Uterus (tissue), 4 donors: ENCODE results near the gene OPCML. TPM values are rescaled to one million over a fixed set of nuclear protein-coding genes. Genes with fewer than 3 reads are reported as not detected.

Source experiments
- DNase-seq, 2 donors: peaks; one replicate each; pipeline ENCODE4 v3.0.0-alpha.2; 2019 to 2020
- H3K27ac ChIP-seq, 2 donors: fragments of 200-600 bp; sonication (generic); 1 replicate in 1 of 2; 2 replicates in 1 of 2; pipeline ENCODE4 v1.5.1; 2016 to 2018
- H3K27me3 ChIP-seq, 2 donors: fragments of 200-600 bp; sonication (generic); one replicate each; pipeline ENCODE4 v1.5.1; 2018 to 2019; ENCODE audit warnings: control low read depth in 1 of 2
- H3K36me3 ChIP-seq, 2 donors: fragments of 200-600 bp; sonication (generic); one replicate each; pipeline ENCODE4 v1.5.1; 2019; ENCODE audit warnings: control low read depth in 1 of 2
- H3K4me1 ChIP-seq, 2 donors: fragments of 200-600 bp; sonication (generic); one replicate each; pipeline ENCODE4 v1.5.1; 2018 to 2019; ENCODE audit warnings: control low read depth in 1 of 2
- H3K4me3 ChIP-seq, 2 donors: fragments of 200-600 bp; sonication (generic); 1 replicate in 1 of 2; 2 replicates in 1 of 2; pipeline ENCODE4 v1.5.1; 2018 to 2019; ENCODE audit warnings: mild to moderate bottlenecking in 1 of 2
- H3K9me3 ChIP-seq, 2 donors: fragments of 200-600 bp; sonication (generic); one replicate each; pipeline ENCODE4 v1.5.1; 2019; ENCODE audit warnings: control low read depth in 1 of 2
- CTCF ChIP-seq, 4 experiments: fragments of 200-600 bp in 2 of 4; fragments of 450-650 bp in 2 of 4; sonication (generic) in 2 of 4; IDR thresholded peaks; one replicate each; pipeline ENCODE4 v1.5.1; 2016 to 2019; ENCODE audit warnings: antibody characterized with exemption in 4 of 4, mild to moderate bottlenecking in 2 of 4, moderate library complexity in 1 of 4
- POLR2A ChIP-seq, 2 donors: fragments of 450-650 bp; IDR thresholded peaks; one replicate each; pipeline ENCODE4 v1.6.1; 2016; ENCODE audit warnings: antibody characterized with exemption in 2 of 2, mild to moderate bottlenecking in 1 of 2, moderate library complexity in 1 of 2
- intact Hi-C: fragments of 100-400 bp; cut with DNase I; formaldehyde crosslinking; loops from one replicate; pipeline ENCODE4 v1.15.1; 2023; ENCODE audit warnings: low total_unique reads
- total RNA-seq, 4 donors: library from RNA; depleted of rRNA in 3 of 4; stranded (reverse); fragments of >200 nt in 3 of 4; gene quantifications; one replicate each; pipeline versions ENCODE4 v1.1.0 to v1.2.4, GENCODE V29; 2014 to 2023
- donor health status: DM: yes; HTN: yes; CAD: no.

The OPCML gene
- total RNA-seq, 4 donors from 2014 or later, result under 0.01 to 3.9 (median 1.7) TPM

GRCh38 chr11:133338588-133338987 is 193.7 kb downstream of the OPCML start:
- Histone ChIP-seq H3K27me3 (no peaks in the 10 kb centered on the region), H3K4me1 (no peaks in the 10 kb centered on the region), H3K9me3 (no peaks in the 10 kb centered on the region), H3K4me3 (no peak overlapping the region), H3K27ac (no peak overlapping the region), H3K36me3 (no peaks in the 10 kb centered on the region)
- TF ChIP-seq POLR2A (IDR thresholded peaks at IDR 0.05) (no peak), CTCF (IDR thresholded peaks at IDR 0.05) (no peak)
- intact Hi-C loops, result no loop called here
- DNase-seq, result no peak

- no peak for DNase-seq
- no peaks in the 10 kb centered on the region for H3K36me3 ChIP-seq
- H3K4me1 ChIP-seq, result no peaks in the 10 kb centered on the region
- H3K27me3 ChIP-seq, result no peaks in the 10 kb centered on the region
- no peaks in the 10 kb centered on the region for H3K9me3 ChIP-seq
- no peak overlapping the region for H3K4me3 ChIP-seq
- no peak overlapping the region for H3K27ac ChIP-seq
- TF ChIP-seq CTCF (IDR thresholded peaks at IDR 0.05) (no peak), POLR2A (IDR thresholded peaks at IDR 0.05) (no peak)
- intact Hi-C loops, result no loop called here
Observed at GRCh38 chr11:133337951-133338418, 194.3 kb downstream of the OPCML start.

- Histone ChIP-seq H3K36me3 (no peaks in the 10 kb centered on the region), H3K4me3 (no peak overlapping the region), H3K9me3 (no peaks in the 10 kb centered on the region), H3K27me3 (no peaks in the 10 kb centered on the region), H3K27ac (no peak overlapping the region), H3K4me1 (no peaks in the 10 kb centered on the region)
- DNase-seq, result no peak
- intact Hi-C loops, result no loop called here
- no peak for TF ChIP-seq POLR2A (IDR thresholded peaks at IDR 0.05)
- no peak for TF ChIP-seq CTCF (IDR thresholded peaks at IDR 0.05)
Observed at GRCh38 chr11:133337193-133337592, 195.1 kb downstream of the OPCML start.

- no peaks in the 10 kb centered on the region for H3K4me1 ChIP-seq
- no peaks in the 10 kb centered on the region for H3K36me3 ChIP-seq
- H3K27me3 ChIP-seq, result no peaks in the 10 kb centered on the region
- no peak overlapping the region for H3K27ac ChIP-seq
- no peak overlapping the region for H3K4me3 ChIP-seq
- intact Hi-C loops, result no loop called here
- no peak for DNase-seq
- no peak for TF ChIP-seq POLR2A (IDR thresholded peaks at IDR 0.05)
- TF ChIP-seq CTCF (IDR thresholded peaks at IDR 0.05), result no peak
- no peaks in the 10 kb centered on the region for H3K9me3 ChIP-seq
Observed at GRCh38 chr11:133331031-133331430, 201.3 kb downstream of the OPCML start.

- Histone ChIP-seq H3K4me1 (no peaks in the 10 kb centered on the region), H3K27ac (no peak overlapping the region), H3K9me3 (no peaks in the 10 kb centered on the region), H3K4me3 (no peak overlapping the region), H3K36me3 (no peaks in the 10 kb centered on the region), H3K27me3 (no peaks in the 10 kb centered on the region)
- TF ChIP-seq POLR2A (IDR thresholded peaks at IDR 0.05), result no peak
- TF ChIP-seq CTCF (IDR thresholded peaks at IDR 0.05), result no peak
- no peak for DNase-seq
- intact Hi-C loops, result no loop called here
Observed at GRCh38 chr11:133326849-133327248, 205.5 kb downstream of the OPCML start.
